Omental fat pad (tissue), 4 donors: ENCODE data around the gene GARNL3. TPM values are rescaled to one million over a fixed set of nuclear protein-coding genes. Genes with fewer than 3 reads are reported as not detected.

Experiments used
- ATAC-seq: fragments of 150-250 bp; one replicate; pipeline ENCODE4 v1.9.1; 2016; ENCODE audit warnings: mild to moderate bottlenecking, moderate library complexity; ENCODE audit not compliant: low FRiP score
- DNase-seq: peaks from one replicate; pipeline ENCODE4 v3.0.0-alpha.2; 2019; ENCODE audit warnings: low spot score
- total RNA-seq, 4 donors: library from RNA; depleted of rRNA; stranded (reverse); fragments of >200 nt; gene quantifications; one replicate each; pipeline ENCODE4 v1.1.0, GENCODE V29; 2016
- TF ChIP-seq, protein P1 (sequence below), 3 donors: fragments of 450-650 bp; IDR thresholded peaks; one replicate each; pipeline ENCODE4 v1.5.1; 2016 to 2017; ENCODE audit warnings: antibody characterized with exemption in 3 of 3, mild to moderate bottlenecking in 3 of 3, moderate library complexity in 2 of 3

GARNL3 gene
- total RNA-seq, 4 donors from 2014 or later, result 10.0 to 27.0 (median 15.7) TPM

DNA sequence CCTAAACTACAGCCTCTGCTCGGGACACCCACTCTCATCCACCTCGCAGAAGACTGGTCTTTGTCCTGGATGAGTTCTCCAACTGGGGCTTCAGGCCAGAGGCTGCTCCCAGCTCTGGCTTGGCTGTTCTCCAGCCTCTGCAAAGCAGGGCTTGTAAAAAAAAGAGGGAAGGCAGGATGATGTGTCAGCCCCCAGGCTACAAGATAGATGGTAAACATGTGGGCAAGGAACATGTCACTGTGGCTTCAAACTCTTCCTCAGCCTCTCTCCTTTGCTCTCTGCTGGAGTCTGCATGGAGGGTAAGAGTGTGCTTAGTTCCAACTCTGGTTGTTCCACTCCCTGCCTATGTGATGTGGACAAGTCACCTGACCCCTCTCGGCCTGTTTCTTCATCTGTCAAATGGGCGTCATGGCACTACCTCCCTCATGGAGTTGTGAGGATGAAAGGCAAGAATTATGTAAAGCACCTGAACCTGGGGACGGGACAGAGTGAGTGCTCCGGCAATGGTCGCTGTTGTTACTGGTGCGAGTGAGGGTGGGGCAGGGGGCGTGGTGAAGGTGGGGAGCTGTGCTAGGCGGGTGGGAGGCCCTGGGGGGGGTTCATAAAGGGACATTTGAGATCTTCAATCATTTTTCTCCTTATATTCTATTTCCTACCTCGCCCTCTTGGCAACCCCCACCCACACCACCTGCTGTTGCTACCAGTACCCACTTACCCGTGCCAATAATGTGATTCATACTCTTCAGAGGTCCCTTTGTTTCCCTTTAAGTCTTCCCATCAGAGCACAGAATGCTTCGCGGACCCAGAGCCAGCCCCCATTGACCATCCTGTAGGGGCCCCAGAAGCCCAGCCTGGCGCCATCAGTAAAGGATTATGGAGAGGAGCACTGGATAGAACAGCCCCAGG is 152.8 kb downstream of the GARNL3 start:
- DNase-seq (no peak), ATAC-seq (no peak)
- TF ChIP-seq, protein P1, sequence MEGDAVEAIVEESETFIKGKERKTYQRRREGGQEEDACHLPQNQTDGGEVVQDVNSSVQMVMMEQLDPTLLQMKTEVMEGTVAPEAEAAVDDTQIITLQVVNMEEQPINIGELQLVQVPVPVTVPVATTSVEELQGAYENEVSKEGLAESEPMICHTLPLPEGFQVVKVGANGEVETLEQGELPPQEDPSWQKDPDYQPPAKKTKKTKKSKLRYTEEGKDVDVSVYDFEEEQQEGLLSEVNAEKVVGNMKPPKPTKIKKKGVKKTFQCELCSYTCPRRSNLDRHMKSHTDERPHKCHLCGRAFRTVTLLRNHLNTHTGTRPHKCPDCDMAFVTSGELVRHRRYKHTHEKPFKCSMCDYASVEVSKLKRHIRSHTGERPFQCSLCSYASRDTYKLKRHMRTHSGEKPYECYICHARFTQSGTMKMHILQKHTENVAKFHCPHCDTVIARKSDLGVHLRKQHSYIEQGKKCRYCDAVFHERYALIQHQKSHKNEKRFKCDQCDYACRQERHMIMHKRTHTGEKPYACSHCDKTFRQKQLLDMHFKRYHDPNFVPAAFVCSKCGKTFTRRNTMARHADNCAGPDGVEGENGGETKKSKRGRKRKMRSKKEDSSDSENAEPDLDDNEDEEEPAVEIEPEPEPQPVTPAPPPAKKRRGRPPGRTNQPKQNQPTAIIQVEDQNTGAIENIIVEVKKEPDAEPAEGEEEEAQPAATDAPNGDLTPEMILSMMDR (IDR thresholded peaks at IDR 0.05), result no peak

DNA sequence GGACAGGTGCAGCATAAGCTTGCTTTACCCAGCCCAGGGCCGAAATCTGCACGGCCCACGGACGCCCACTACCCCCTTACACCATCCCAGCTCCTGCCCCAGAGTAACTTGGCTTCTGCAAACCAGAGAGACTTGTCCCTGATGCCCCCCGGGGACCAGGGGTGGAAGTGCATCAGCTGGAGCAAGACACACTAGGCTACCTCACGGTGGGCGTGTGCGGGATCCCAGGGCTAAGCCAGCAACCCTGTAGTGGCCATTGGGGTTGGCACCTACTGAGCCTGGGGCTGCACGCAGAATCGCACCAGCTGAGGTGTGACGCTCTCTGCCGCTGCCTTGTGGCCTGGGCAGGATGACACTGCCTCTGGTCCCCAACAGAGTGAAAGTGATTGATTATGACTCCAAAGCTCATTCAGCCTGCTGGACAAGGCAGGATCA is 153.5 kb downstream of the GARNL3 start:
- TF ChIP-seq, protein P1 (IDR thresholded peaks at IDR 0.05), result no peak
- no peak for DNase-seq

DNA sequence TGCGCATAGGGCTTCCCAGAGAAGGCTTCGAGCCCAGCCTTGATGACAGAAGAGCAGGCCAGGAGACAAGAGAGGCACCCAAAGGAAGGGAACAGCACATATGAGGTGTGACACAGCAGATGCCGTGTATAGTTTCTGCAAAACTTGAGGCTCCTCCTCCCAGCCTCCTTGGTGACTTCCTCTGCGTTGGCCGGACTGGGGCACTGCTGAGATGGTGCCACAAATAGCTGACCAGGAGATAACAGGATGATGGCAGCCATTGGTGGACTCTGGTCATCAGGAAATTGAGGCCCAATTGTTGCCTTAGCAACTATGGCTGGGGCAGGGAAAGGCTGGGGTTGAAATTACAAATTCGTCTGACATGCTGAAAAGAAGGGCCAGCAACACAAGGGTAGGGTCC is 154.8 kb downstream of the GARNL3 start:
- TF ChIP-seq, protein P1 (IDR thresholded peaks at IDR 0.05), result no peak
- ATAC-seq (no peak), DNase-seq (no peak)

More for the DNA sequence above, 153.5 kb downstream of the GARNL3 start:
- ATAC-seq, result peak; percentile 29

DNA sequence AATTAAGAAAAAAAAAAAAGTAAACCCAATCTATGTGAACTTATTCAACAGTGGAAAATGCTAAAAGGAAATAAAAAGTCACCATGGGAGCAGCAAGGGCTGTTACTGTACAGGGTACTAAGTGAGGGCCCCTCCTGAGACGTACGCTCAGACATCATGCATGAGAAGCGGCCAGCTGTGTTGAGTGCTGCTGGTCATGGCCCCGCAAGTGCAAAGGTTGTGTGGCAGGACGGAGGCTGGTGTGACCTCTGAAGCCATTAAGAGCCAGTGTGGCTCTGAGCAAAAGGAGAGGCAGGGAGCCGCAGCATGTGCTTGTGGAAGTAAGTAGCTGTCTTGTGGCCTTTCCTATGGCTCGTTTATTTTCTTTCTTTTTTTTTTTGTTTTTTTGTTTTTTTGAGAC is 156.5 kb downstream of the GARNL3 start:
- DNase-seq (no peak), ATAC-seq (no peak)
- TF ChIP-seq, protein P1 (IDR thresholded peaks at IDR 0.05), result no peak

DNA sequence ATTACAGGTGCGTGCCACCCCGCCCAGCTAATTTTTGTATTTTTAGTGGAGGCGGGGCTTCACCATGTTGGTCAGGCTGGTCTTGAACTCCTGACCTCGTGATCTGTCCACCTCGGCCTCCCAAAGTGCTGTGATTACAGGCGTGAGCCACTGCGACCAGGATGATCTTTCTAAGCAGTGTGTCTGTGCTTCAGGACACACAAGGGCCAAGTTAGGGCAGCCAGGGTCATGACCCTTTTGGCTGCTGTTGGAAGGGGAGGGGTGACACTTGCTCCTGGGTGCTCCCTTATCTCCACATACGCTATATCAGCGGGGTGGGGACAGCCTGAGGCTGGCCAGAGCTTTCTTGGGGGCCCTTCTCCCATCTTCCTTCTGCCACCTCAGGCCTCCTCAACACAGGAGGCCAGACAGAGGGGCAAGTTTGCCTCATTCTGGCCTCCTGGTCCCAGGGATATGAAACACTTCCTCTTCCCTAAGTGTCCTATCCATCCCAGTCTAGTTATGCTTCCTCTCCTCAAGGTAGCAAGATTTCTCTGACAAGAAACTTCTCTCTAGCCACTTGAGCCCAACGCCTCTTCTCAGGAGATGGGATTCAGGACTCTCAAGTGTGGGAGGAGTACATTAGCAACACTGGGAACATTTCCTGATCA is 157.7 kb downstream of the GARNL3 start:
- no peak for ATAC-seq
- TF ChIP-seq, protein P1 (IDR thresholded peaks at IDR 0.05), result no peak
- no peak for DNase-seq

DNA sequence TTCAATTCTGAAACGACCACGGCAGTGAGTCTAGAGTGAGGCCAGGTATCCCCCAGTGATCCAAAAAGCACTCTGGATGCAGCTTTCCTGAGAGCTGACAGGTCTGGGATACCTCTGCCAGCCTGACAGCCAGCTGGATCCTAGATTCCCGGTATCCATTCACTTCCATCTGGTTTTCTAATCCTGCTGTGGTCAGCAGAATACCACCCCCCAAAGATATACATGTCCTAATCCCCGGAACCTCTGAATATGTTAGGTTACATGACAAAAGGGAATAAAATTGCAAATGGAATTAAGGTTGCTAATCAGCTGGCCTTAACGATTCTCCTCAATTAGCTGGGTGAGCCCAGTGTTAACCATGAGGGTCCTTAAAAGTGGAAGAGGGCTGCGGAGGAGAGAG is 158.2 kb downstream of the GARNL3 start:
- TF ChIP-seq, protein P1 (IDR thresholded peaks at IDR 0.05), result no peak
- ATAC-seq (no peak), DNase-seq (no peak)
